CD4-positive, alpha-beta T cell treated with Interleukin-1 beta for 1 hour (primary cell): ENCODE results near the gene SMIM32.

Experiments used
- DNase-seq, 2 donors: peaks; one replicate each; pipeline ENCODE4 v3.0.0-alpha.2; 2020 to 2022

Gene SMIM32

GRCh38 chr5:136206361-136206760, 13.4 kb upstream of the SMIM32 start:
- DNase-seq = no peak

- no peak for DNase-seq
Measured at GRCh38 chr5:136205941-136206340, 13.0 kb upstream of the SMIM32 start.

GRCh38 chr5:136205061-136205702, 12.2 kb upstream of the SMIM32 start:
- no peak for DNase-seq

GRCh38 chr5:136203303-136203922, 10.5 kb upstream of the SMIM32 start:
- no peak for DNase-seq

- DNase-seq = no peak
Measured at GRCh38 chr5:136202469-136203205, 9.7 kb upstream of the SMIM32 start.

- no peak for DNase-seq
Measured at GRCh38 chr5:136201870-136202269, 8.9 kb upstream of the SMIM32 start.

- DNase-seq = no peak
Measured at GRCh38 chr5:136200761-136201160, 7.8 kb upstream of the SMIM32 start.

GRCh38 chr5:136200130-136200529, 7.2 kb upstream of the SMIM32 start:
- DNase-seq = no peak

- no peak for DNase-seq
Measured at GRCh38 chr5:136199408-136199807, 6.4 kb upstream of the SMIM32 start.

GRCh38 chr5:136198453-136198852, 5.5 kb upstream of the SMIM32 start:
- DNase-seq = no peak

- DNase-seq = no peak
Measured at GRCh38 chr5:136197462-136198142, 4.6 kb upstream of the SMIM32 start.

GRCh38 chr5:136195971-136196820, 3.2 kb upstream of the SMIM32 start:
- no peak for DNase-seq

GRCh38 chr5:136194576-136194975, 1.6 kb upstream of the SMIM32 start:
- no peak for DNase-seq

GRCh38 chr5:136193322-136193935, 467 bp upstream of the SMIM32 start:
- no peak for DNase-seq

- no peak for DNase-seq
Measured at GRCh38 chr5:136192015-136192525, 892 bp downstream of the SMIM32 start.

- no peak for DNase-seq
Measured at GRCh38 chr5:136191304-136192014, 1.5 kb downstream of the SMIM32 start.

- DNase-seq = no peak
Measured at GRCh38 chr5:136190904-136191303, 2.1 kb downstream of the SMIM32 start.

- no peak for DNase-seq
Measured at GRCh38 chr5:136190091-136190720, 2.8 kb downstream of the SMIM32 start.

- no peak for DNase-seq
Measured at GRCh38 chr5:136188859-136189258, 4.1 kb downstream of the SMIM32 start.

GRCh38 chr5:136186796-136187195, 6.2 kb downstream of the SMIM32 start:
- no peak for DNase-seq
